WTC11 (cell line): Measurements from ENCODE around the gene ACTL7A.

Source experiments
- ESRRA ChIP-seq: sonication (generic); formaldehyde crosslinking; IDR thresholded peaks from 2 replicates; pipeline ENCODE4 v1.8.1; 2022; ENCODE audit warnings: mild to moderate bottlenecking, missing genetic modification reagents, borderline replicate concordance
- FOXK1 ChIP-seq: sonication (generic); formaldehyde crosslinking; IDR thresholded peaks from 2 replicates; pipeline ENCODE4 v1.8.0; 2022; ENCODE audit warnings: mild to moderate bottlenecking, moderate library complexity, missing genetic modification reagents
- USF1 ChIP-seq: sonication (generic); formaldehyde crosslinking; IDR thresholded peaks from 2 replicates; pipeline ENCODE4 v1.8.0; 2022; ENCODE audit warnings: mild to moderate bottlenecking, missing genetic modification reagents
- USF2 ChIP-seq: sonication (generic); formaldehyde crosslinking; IDR thresholded peaks from 2 replicates; pipeline ENCODE4 v1.8.1; 2023; ENCODE audit warnings: mild to moderate bottlenecking, missing genetic modification reagents, moderate library complexity
- ZNF121 ChIP-seq: sonication (generic); formaldehyde crosslinking; IDR thresholded peaks from 2 replicates; pipeline ENCODE4 v1.8.0; 2023; ENCODE audit warnings: missing genetic modification reagents

- TF ChIP-seq ZNF121, result no peak
- no peak for TF ChIP-seq USF1 (CRISPR knock-in tag)
- no peak for TF ChIP-seq FOXK1 (CRISPR knock-in tag)
- no peak for TF ChIP-seq USF2
- TF ChIP-seq ESRRA (CRISPR knock-in tag), result no peak
These were observed 32.3 kb downstream of the ACTL7A start for GRCh38 chr9:108894225-108894997.
